Right atrium auricular region (tissue), 2 donors: Measurements from ENCODE around the gene CRACR2B. TPM values are rescaled to one million over a fixed set of nuclear protein-coding genes. Genes with fewer than 3 reads are reported as not detected.

ENCODE experiments used
- DNase-seq: peaks from one replicate; pipeline ENCODE4 v3.0.0-alpha.2; 2019; ENCODE audit warnings: low spot score
- H3K27ac ChIP-seq, 2 donors: fragments of 200-600 bp; sonication (generic); 1 replicate in 1 of 2; 2 replicates in 1 of 2; pipeline ENCODE4 v1.5.1; 2016 to 2019
- H3K27me3 ChIP-seq, 2 donors: fragments of 200-600 bp; sonication (generic); one replicate each; pipeline versions ENCODE4 v1.5.1 to v1.6.0; 2017 to 2019
- H3K36me3 ChIP-seq: fragments of 200-600 bp; sonication (generic); one replicate; pipeline ENCODE4 v1.5.1; 2016
- H3K4me1 ChIP-seq, 2 donors: fragments of 200-600 bp; sonication (generic); one replicate each; pipeline versions ENCODE4 v1.5.1 to v1.6.0; 2017 to 2019
- H3K4me3 ChIP-seq, 2 donors: fragments of 200-600 bp; sonication (generic); 1 replicate in 1 of 2; 2 replicates in 1 of 2; pipeline ENCODE4 v1.5.1; 2017 to 2019; ENCODE audit warnings: mild to moderate bottlenecking in 1 of 2, moderate library complexity in 1 of 2
- H3K9me3 ChIP-seq, 2 donors: fragments of 200-600 bp; sonication (generic); one replicate each; pipeline ENCODE4 v1.5.1; 2019
- CTCF ChIP-seq, 2 donors: fragments of 200-600 bp; sonication (generic); IDR thresholded peaks; one replicate each; pipeline ENCODE4 v1.5.1; 2019; ENCODE audit warnings: antibody characterized with exemption in 2 of 2
- total RNA-seq, 2 donors: library from RNA; depleted of rRNA; stranded (reverse); fragments of >200 nt; gene quantifications; one replicate each; pipeline ENCODE4 v1.1.0, GENCODE V29; 2016

The CRACR2B gene
- total RNA-seq, 2 donors from 2014 or later: 15.6 to 29.7 TPM

- no peak for TF ChIP-seq CTCF (IDR thresholded peaks at IDR 0.05)
- Histone ChIP-seq H3K36me3 (peaks cover 38% of the 10 kb centered on the region), H3K27me3 (no peaks in the 10 kb centered on the region), H3K4me1 (peaks cover 0 to 64% of the 10 kb centered on the region in 2 donors), H3K27ac (no peak overlapping the region), H3K4me3 (no peak overlapping the region), H3K9me3 (no peaks in the 10 kb centered on the region)
- no peak for DNase-seq
These were observed 4.1 kb upstream of the CRACR2B start for GRCh38 chr11:823441-824291.

- DNase-seq: no peak
- H3K27me3 ChIP-seq: no peaks in the 10 kb centered on the region
- peaks cover 38% of the 10 kb centered on the region for H3K36me3 ChIP-seq
These were observed 3.3 kb upstream of the CRACR2B start for GRCh38 chr11:824292-824880.

GRCh38 chr11:824942-825341, 2.8 kb upstream of the CRACR2B start:
- Histone ChIP-seq H3K4me1 (peaks cover 0 to 72% of the 10 kb centered on the region in 2 donors), H3K36me3 (peaks cover 38% of the 10 kb centered on the region), H3K27me3 (no peaks in the 10 kb centered on the region), H3K9me3 (no peaks in the 10 kb centered on the region), H3K4me3 (no peak overlapping the region), H3K27ac (no peak overlapping the region)
- no peak for TF ChIP-seq CTCF (IDR thresholded peaks at IDR 0.05)
- no peak for DNase-seq

More at GRCh38 chr11:824292-824880, 3.3 kb upstream of the CRACR2B start:
- no peak for TF ChIP-seq CTCF (IDR thresholded peaks at IDR 0.05)
- Histone ChIP-seq H3K4me1 (peaks cover 0 to 67% of the 10 kb centered on the region in 2 donors), H3K9me3 (no peaks in the 10 kb centered on the region), H3K4me3 (no peak overlapping the region), H3K27ac (no peak overlapping the region)

GRCh38 chr11:825366-826226, 2.1 kb upstream of the CRACR2B start:
- peaks cover 38% of the 10 kb centered on the region for H3K36me3 ChIP-seq
- H3K4me1 ChIP-seq: peaks cover 0 to 74% of the 10 kb centered on the region in 2 donors
- no peak for TF ChIP-seq CTCF (IDR thresholded peaks at IDR 0.05)
- peak overlapping the region; percentile 26 to 82 for H3K27ac ChIP-seq
- H3K27me3 ChIP-seq: no peaks in the 10 kb centered on the region
- H3K9me3 ChIP-seq: no peaks in the 10 kb centered on the region
- no peak for DNase-seq
- H3K4me3 ChIP-seq: no peak overlapping the region

- no peaks in the 10 kb centered on the region for H3K27me3 ChIP-seq
- peaks cover 0 to 74% of the 10 kb centered on the region in 2 donors for H3K4me1 ChIP-seq
- H3K36me3 ChIP-seq: peaks cover 38% of the 10 kb centered on the region
- TF ChIP-seq CTCF (IDR thresholded peaks at IDR 0.05): no peak
- DNase-seq: no peak
- no peaks in the 10 kb centered on the region for H3K9me3 ChIP-seq
- H3K27ac ChIP-seq: peak overlapping the region; percentile 75 to 82
- no peak overlapping the region for H3K4me3 ChIP-seq
These were observed 1.5 kb upstream of the CRACR2B start for GRCh38 chr11:826227-826621.
